SU-DHL-6 (cell line): ENCODE results near the gene RNF32.
"Not testable (repeated sequence)": the region's sequence is repeated elsewhere in the genome, so short reads cannot be mapped to it uniquely, and the experiment has no call there.

Experiments used
- H2AFZ ChIP-seq: fragments of 200-600 bp; sonication (generic); 2 replicates; pipeline ENCODE4 v1.6.1; 2014; ENCODE audit warnings: low read depth, mild to moderate bottlenecking, moderate library complexity, mixed read lengths, antibody characterized with exemption, low read length; ENCODE audit not compliant: severe bottlenecking
- H3F3A ChIP-seq: fragments of 200-600 bp; shearing (Covaris generic); 2 replicates; pipeline ENCODE4 v1.6.0; 2016; ENCODE audit warnings: antibody characterized with exemption, mild to moderate bottlenecking; ENCODE audit not compliant: insufficient read depth
- H3K27ac ChIP-seq: fragments of 200-600 bp; sonication (generic); 2 replicates; pipeline ENCODE4 v1.5.1; 2016; ENCODE audit warnings: low read depth, mild to moderate bottlenecking, low read length, moderate library complexity, mixed read lengths
- H3K27me3 ChIP-seq: fragments of 200-600 bp; sonication (generic), shearing (Covaris generic); 2 replicates; pipeline ENCODE4 v1.6.0; 2014; ENCODE audit warnings: mild to moderate bottlenecking, low read length
- H3K36me3 ChIP-seq: fragments of 200-600 bp; sonication (generic); 2 replicates; pipeline ENCODE4 v1.6.1; 2014; ENCODE audit warnings: mild to moderate bottlenecking, low read length, mixed read lengths
- H3K4me2 ChIP-seq: fragments of 300-600, 200-600 bp; shearing (Covaris generic), sonication (generic); 2 replicates; pipeline ENCODE4 v1.6.0; 2014; ENCODE audit warnings: low read length, low read depth, mild to moderate bottlenecking; ENCODE audit not compliant: poor library complexity, severe bottlenecking
- H3K4me3 ChIP-seq: fragments of 200-600 bp; sonication (generic); 2 replicates; pipeline ENCODE4 v1.5.1; 2014; ENCODE audit warnings: antibody characterized with exemption, low read length, mild to moderate bottlenecking, mixed read lengths; ENCODE audit not compliant: insufficient read depth, poor library complexity, severe bottlenecking
- H3K79me2 ChIP-seq: fragments of 200-600 bp; sonication (generic); 2 replicates; pipeline ENCODE4 v1.6.1; 2014; ENCODE audit warnings: mild to moderate bottlenecking, low read length, moderate library complexity; ENCODE audit not compliant: insufficient read depth
- H3K9ac ChIP-seq: fragments of 200-600 bp; sonication (generic); 2 replicates; pipeline ENCODE4 v1.7.0; 2014; ENCODE audit warnings: mild to moderate bottlenecking, low read length
- H3K9me2 ChIP-seq: fragments of 200-600 bp; sonication (generic); replicated peaks from 2 replicates; pipeline ENCODE4 v1.6.1; 2014; ENCODE audit warnings: low read length; ENCODE audit not compliant: insufficient read depth
- H3K9me3 ChIP-seq: fragments of 200-600 bp; sonication (generic); 2 replicates; pipeline ENCODE4 v1.6.1; 2014; ENCODE audit warnings: low read length, mixed read lengths; ENCODE audit not compliant: insufficient read depth
- H4K20me1 ChIP-seq: fragments of 200-600 bp; sonication (generic); 2 replicates; pipeline ENCODE4 v1.6.1; 2014; ENCODE audit warnings: low read depth, mild to moderate bottlenecking, antibody characterized with exemption, low read length, moderate library complexity, mixed read lengths
- EZH2phosphoT487 ChIP-seq: fragments of 200-600 bp; sonication (generic), shearing (Covaris generic); conservative IDR thresholded peaks from 2 replicates; pipeline ENCODE4 v1.6.1; 2018; ENCODE audit warnings: mild to moderate bottlenecking, antibody characterized with exemption, low read length, moderate library complexity, mixed read lengths
- TF ChIP-seq, protein P1 (sequence below): fragments of 200-600 bp; sonication (generic); IDR thresholded peaks from one replicate; pipeline ENCODE4 v1.5.1; 2017; ENCODE audit warnings: antibody characterized with exemption, mild to moderate bottlenecking, low read length, moderate library complexity; ENCODE audit not compliant: insufficient read depth, poor library complexity, severe bottlenecking

The RNF32 gene

DNA sequence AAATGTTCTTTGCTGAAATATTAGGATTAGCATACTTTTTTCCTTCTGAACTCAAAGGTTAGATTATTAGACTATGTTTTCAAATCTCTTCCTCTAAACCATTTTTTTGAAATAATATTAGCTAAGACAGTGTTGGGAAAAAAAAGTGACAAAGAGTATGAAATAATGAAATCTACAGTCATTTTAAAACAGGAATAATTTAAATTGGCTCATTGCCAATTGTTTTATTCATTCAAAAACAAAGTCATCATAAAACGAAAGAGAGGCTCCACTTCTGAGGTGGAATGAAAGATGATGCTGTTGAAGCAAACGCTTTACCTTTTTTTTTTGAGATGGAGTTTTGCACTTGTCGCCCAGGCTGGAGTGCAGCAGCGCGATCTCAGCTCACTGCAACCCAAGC lies 51.2 kb downstream of the RNF32 start:
- Histone ChIP-seq H3K36me3 (peaks cover 2% of the 10 kb centered on the region; the same call in 1 of the 2 replicates), H3K4me3 (no peak overlapping the region)
- TF ChIP-seq, protein P1, sequence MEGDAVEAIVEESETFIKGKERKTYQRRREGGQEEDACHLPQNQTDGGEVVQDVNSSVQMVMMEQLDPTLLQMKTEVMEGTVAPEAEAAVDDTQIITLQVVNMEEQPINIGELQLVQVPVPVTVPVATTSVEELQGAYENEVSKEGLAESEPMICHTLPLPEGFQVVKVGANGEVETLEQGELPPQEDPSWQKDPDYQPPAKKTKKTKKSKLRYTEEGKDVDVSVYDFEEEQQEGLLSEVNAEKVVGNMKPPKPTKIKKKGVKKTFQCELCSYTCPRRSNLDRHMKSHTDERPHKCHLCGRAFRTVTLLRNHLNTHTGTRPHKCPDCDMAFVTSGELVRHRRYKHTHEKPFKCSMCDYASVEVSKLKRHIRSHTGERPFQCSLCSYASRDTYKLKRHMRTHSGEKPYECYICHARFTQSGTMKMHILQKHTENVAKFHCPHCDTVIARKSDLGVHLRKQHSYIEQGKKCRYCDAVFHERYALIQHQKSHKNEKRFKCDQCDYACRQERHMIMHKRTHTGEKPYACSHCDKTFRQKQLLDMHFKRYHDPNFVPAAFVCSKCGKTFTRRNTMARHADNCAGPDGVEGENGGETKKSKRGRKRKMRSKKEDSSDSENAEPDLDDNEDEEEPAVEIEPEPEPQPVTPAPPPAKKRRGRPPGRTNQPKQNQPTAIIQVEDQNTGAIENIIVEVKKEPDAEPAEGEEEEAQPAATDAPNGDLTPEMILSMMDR: no peak
- no peak for TF ChIP-seq EZH2phosphoT487

GRCh38 chr7:156692849-156693248 lies 52.3 kb downstream of the RNF32 start:
- no peak overlapping the region for H3K4me3 ChIP-seq
- no peak overlapping the region for H3K27ac ChIP-seq
- H3F3A ChIP-seq: no peaks in the 10 kb centered on the region
- no peak overlapping the region for H2AFZ ChIP-seq
- TF ChIP-seq, protein P1: no peak
- TF ChIP-seq EZH2phosphoT487: no peak
- H3K9ac ChIP-seq: no peak overlapping the region
- no peak overlapping the region for H3K4me2 ChIP-seq
- H3K9me2 ChIP-seq: no peaks in the 10 kb centered on the region
- H3K36me3 ChIP-seq: peaks cover 2% of the 10 kb centered on the region; the same call in 1 of the 2 replicates
- H3K9me3 ChIP-seq: no peaks in the 10 kb centered on the region; the same call in 1 of the 2 replicates
- no peaks in the 10 kb centered on the region for H3K27me3 ChIP-seq
- no peaks in the 10 kb centered on the region for H3K79me2 ChIP-seq
- H4K20me1 ChIP-seq: no peaks in the 10 kb centered on the region

More for the DNA sequence above, 51.2 kb downstream of the RNF32 start:
- H3K9me2 ChIP-seq: no peaks in the 10 kb centered on the region
- no peak overlapping the region for H2AFZ ChIP-seq
- H3K27me3 ChIP-seq: no peaks in the 10 kb centered on the region
- no peak overlapping the region for H3K9ac ChIP-seq
- H3K27ac ChIP-seq: no peak overlapping the region
- H4K20me1 ChIP-seq: no peaks in the 10 kb centered on the region
- no peak overlapping the region for H3K4me2 ChIP-seq
- no peaks in the 10 kb centered on the region for H3K79me2 ChIP-seq
- H3F3A ChIP-seq: no peaks in the 10 kb centered on the region
- H3K9me3 ChIP-seq: no peaks in the 10 kb centered on the region

GRCh38 chr7:156693627-156694026 lies 53.1 kb downstream of the RNF32 start:
- H3K9ac ChIP-seq: no peak overlapping the region
- H3K36me3 ChIP-seq: peaks cover 2% of the 10 kb centered on the region; the same call in 1 of the 2 replicates
- H3K9me3 ChIP-seq: no peaks in the 10 kb centered on the region; the same call in 1 of the 2 replicates
- no peaks in the 10 kb centered on the region for H3K9me2 ChIP-seq
- no peak overlapping the region for H3K27ac ChIP-seq
- H4K20me1 ChIP-seq: no peaks in the 10 kb centered on the region
- no peak overlapping the region for H2AFZ ChIP-seq
- no peaks in the 10 kb centered on the region for H3K27me3 ChIP-seq
- TF ChIP-seq, protein P1: no peak
- TF ChIP-seq EZH2phosphoT487: no peak
- no peaks in the 10 kb centered on the region for H3F3A ChIP-seq
- H3K79me2 ChIP-seq: no peaks in the 10 kb centered on the region
- no peak overlapping the region for H3K4me2 ChIP-seq
- no peak overlapping the region for H3K4me3 ChIP-seq

DNA sequence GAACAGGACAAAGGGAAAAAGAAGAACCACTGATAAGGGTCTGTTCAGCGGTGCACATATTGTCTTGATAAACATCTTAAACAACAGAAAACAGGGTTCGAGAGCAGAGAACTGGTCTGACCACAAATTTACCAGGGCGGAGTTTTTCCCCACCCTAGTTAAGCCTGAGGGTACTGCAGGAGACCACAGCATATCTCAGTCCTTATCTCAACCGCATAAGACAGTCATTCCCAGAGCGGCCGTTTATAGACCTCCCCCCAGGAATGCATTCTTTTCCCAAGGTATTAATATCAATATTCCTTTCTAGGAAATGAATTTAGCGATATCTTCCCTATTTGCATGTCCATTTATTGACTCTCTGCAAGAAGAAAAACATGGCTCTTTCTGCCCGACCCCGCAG lies 56.7 kb downstream of the RNF32 start:
- H3K9ac ChIP-seq: not testable (repeated sequence)

DNA sequence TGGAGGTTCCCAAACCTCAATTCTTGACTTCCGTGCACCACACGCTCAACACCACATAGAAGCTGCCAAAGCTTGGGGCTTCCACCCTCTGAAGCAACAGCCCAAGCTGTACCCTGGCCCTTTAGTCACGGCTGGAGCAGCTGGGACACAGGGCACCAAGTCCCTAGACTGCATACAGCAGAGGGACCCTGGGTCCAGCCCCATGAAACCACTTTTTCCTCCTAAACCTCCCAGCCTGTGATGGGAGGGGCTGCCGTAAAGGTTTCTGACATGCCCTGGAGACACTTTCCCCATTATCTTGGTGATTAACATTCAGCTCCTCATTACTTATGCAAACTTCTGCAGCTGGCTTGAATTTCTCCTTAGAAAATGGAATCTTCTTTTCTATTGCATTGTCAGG lies 57.9 kb downstream of the RNF32 start:
- not testable (repeated sequence) for H3K36me3 ChIP-seq, H3K27ac ChIP-seq, H3K9me2 ChIP-seq, H3K4me3 ChIP-seq, H3K4me2 ChIP-seq, H2AFZ ChIP-seq, H3K9ac ChIP-seq, H3F3A ChIP-seq, H4K20me1 ChIP-seq, H3K9me3 ChIP-seq, H3K79me2 ChIP-seq, H3K27me3 ChIP-seq

More for the DNA sequence above, 56.7 kb downstream of the RNF32 start:
- H3K9me3 ChIP-seq, H3K9me2 ChIP-seq, H3F3A ChIP-seq, H4K20me1 ChIP-seq, H3K36me3 ChIP-seq, H3K27me3 ChIP-seq, H3K27ac ChIP-seq, H2AFZ ChIP-seq, H3K4me3 ChIP-seq, H3K79me2 ChIP-seq, H3K4me2 ChIP-seq: not testable (repeated sequence)

- H3K9ac ChIP-seq, H3K27ac ChIP-seq, H3K9me3 ChIP-seq, H3K79me2 ChIP-seq, H3F3A ChIP-seq, H3K27me3 ChIP-seq, H3K4me2 ChIP-seq, H3K36me3 ChIP-seq, H3K9me2 ChIP-seq, H4K20me1 ChIP-seq, H3K4me3 ChIP-seq, H2AFZ ChIP-seq: not testable (repeated sequence)
Observed at GRCh38 chr7:156701787-156702186, 61.2 kb downstream of the RNF32 start.
